Measurements from ENCODE around the gene ZNF438.

ZNF438 gene

DNA sequence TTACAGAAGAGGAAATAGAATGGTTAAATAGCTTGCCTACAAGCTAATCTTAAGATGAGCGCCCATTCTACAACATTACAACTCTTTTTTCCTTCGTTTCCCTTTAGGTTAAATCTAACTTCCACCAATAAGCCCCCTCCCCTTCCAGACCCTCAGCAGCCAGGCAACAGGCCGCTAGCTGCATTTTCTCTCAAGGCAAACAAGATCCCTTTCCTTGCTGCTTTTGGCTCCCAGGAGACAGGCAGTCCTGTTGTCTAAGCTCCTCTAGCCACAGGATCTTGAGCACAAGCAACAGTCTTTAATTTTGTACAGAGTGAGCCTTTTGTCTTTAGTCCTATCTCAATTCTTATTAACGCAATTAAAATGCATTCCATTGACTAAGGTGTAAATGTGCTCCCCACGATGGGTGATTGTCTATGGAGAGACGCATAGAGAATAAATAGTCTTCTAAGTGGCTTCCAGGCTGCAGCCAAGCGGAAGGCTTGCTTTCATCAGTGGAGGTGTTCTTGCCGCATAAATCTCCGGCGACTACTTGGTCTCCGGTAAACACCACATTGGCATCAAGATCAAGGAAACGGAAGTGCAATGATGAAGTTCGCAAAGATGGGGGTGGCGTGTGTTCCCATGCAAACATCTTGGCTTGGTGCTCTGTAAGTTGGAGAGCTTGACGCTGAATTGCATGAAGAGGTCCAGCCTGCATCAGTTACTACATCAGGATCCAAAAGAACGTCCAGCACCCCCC lies 220.2 kb downstream of the ZNF438 start:
- Histone ChIP-seq H3K9ac (ENCODE audit: low read length) (peak overlapping the region; percentile 72), H3K79me1 (replicated peaks; ENCODE audit: low read length, poor library complexity, severe bottlenecking) (no peaks in the 10 kb centered on the region), H4K8ac (ENCODE audit: low read length) (no peak overlapping the region), H3K4me1 (ENCODE audit: control insufficient read depth, insufficient read depth, low read depth, low read length) (peaks cover 17% of the 10 kb centered on the region), H2AFZ (ENCODE audit: low read depth, low read length) (no peak overlapping the region), H2AK5ac (ENCODE audit: low read length, severe bottlenecking) (no peak overlapping the region), H3K4me3 (ENCODE audit: insufficient read depth in 1 of 2, low read depth in 1 of 2, low read length in 2 of 2) (peak overlapping the region in 1 of 2 experiments; percentile 57), H3K4ac (ENCODE audit: low read depth in 1 of 2, low read length in 2 of 2) (peak overlapping the region in 1 of 2 experiments; percentile 78), H3K4me2 (ENCODE audit: low read length, poor library complexity, severe bottlenecking) (no peak overlapping the region), H3K14ac (ENCODE audit: low read length in 2 of 2) (no peak overlapping the region), H3K27me3 (ENCODE audit: control insufficient read depth in 1 of 2, insufficient read depth in 1 of 2, low read length in 2 of 2) (no peaks in the 10 kb centered on the region), H3K9me3 (ENCODE audit: control insufficient read depth, low read length) (no peaks in the 10 kb centered on the region), H3K18ac (ENCODE audit: low read depth in 1 of 2, low read length in 2 of 2) (peak overlapping the region in 1 of 2 experiments; percentile 64), H4K91ac (ENCODE audit: low read length) (no peak overlapping the region), H2BK15ac (ENCODE audit: low read depth, poor library complexity, severe bottlenecking) (no peak overlapping the region), H3K23ac (ENCODE audit: low read length in 2 of 2) (no peak overlapping the region), H3K36me3 (ENCODE audit: control insufficient read depth in 1 of 2, insufficient read depth in 2 of 2, low read depth in 1 of 2, low read length in 2 of 2) (no peaks in the 10 kb centered on the region), H2BK120ac (ENCODE audit: low read depth, low read length) (no peak overlapping the region), H3K27ac (ENCODE audit: low read length, poor library complexity, severe bottlenecking) (no peak overlapping the region), H2BK5ac (ENCODE audit: low read depth, low read length, poor library complexity, severe bottlenecking) (no peak overlapping the region), H2BK12ac (ENCODE audit: low read length in 2 of 2) (peak overlapping the region in 1 of 2 experiments; percentile 96)
- DNase-seq = no peak
- 82% methylated on average over 16 of the region's 16 CpGs for WGBS

DNA sequence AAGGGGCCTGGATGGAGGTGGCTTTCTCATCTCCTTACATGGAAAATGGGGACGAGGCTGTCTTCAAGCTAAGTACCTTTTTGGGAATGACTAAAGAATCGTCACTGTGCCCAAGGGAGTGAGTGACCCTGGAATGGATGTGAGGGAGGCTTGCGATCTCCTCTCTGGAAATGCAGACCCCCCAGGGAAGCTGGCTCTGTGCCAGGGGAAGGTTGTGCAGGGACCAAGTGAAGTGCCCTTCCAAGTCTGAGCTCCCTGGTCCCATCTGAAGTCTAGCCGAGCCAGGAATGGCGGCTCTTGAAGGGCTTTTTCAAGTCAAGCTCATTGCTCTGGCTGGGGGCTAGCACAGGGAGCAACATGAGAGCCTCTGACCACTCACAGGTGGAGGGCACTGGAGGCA lies 221.2 kb downstream of the ZNF438 start:
- Histone ChIP-seq H3K4me3 (ENCODE audit: insufficient read depth in 1 of 2, low read depth in 1 of 2, low read length in 2 of 2) (no peak overlapping the region), H4K8ac (ENCODE audit: low read length) (no peak overlapping the region), H2BK5ac (ENCODE audit: low read depth, low read length, poor library complexity, severe bottlenecking) (no peak overlapping the region), H3K27ac (ENCODE audit: low read length, poor library complexity, severe bottlenecking) (no peak overlapping the region), H3K79me1 (replicated peaks; ENCODE audit: low read length, poor library complexity, severe bottlenecking) (no peaks in the 10 kb centered on the region), H3K9me3 (ENCODE audit: control insufficient read depth, low read length) (no peaks in the 10 kb centered on the region), H2BK15ac (ENCODE audit: low read depth, poor library complexity, severe bottlenecking) (no peak overlapping the region), H3K36me3 (ENCODE audit: control insufficient read depth in 1 of 2, insufficient read depth in 2 of 2, low read depth in 1 of 2, low read length in 2 of 2) (no peaks in the 10 kb centered on the region), H3K18ac (ENCODE audit: low read depth in 1 of 2, low read length in 2 of 2) (no peak overlapping the region), H3K4ac (ENCODE audit: low read depth in 1 of 2, low read length in 2 of 2) (no peak overlapping the region), H3K4me2 (ENCODE audit: low read length, poor library complexity, severe bottlenecking) (no peak overlapping the region), H2AK5ac (ENCODE audit: low read length, severe bottlenecking) (no peak overlapping the region), H3K14ac (ENCODE audit: low read length in 2 of 2) (no peak overlapping the region), H2AFZ (ENCODE audit: low read depth, low read length) (no peak overlapping the region), H3K4me1 (ENCODE audit: control insufficient read depth, insufficient read depth, low read depth, low read length) (peaks cover 15% of the 10 kb centered on the region), H2BK120ac (ENCODE audit: low read depth, low read length) (no peak overlapping the region), H4K91ac (ENCODE audit: low read length) (no peak overlapping the region), H3K9ac (ENCODE audit: low read length) (no peak overlapping the region), H3K23ac (ENCODE audit: low read length in 2 of 2) (no peak overlapping the region), H2BK12ac (ENCODE audit: low read length in 2 of 2) (no peak overlapping the region), H3K27me3 (ENCODE audit: control insufficient read depth in 1 of 2, insufficient read depth in 1 of 2, low read length in 2 of 2) (no peaks in the 10 kb centered on the region)
- 97% methylated on average over 5 of the region's 5 CpGs for WGBS
- no peak for DNase-seq

DNA sequence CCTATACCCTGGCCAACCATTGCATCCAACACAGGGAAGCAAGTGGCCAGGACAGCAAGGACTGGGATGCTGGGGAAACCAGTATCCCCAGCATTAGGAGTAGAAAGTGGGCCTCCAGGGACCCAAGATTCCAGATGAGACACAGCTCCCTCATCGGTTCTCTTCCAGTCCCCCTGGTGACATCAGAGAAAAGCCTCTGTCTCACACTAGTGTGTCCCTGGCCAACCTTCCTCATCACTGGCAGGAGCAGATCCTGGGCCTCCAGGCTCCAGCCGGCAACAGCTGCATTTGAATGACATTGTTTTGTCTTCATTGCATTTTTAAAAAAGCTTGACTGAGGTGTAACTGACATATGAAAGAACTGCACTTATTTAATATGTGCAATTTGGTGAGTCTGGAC lies 224.8 kb downstream of the ZNF438 start:
- H3K18ac ChIP-seq (ENCODE audit: low read depth in 1 of 2, low read length in 2 of 2) = no peak overlapping the region

DNA sequence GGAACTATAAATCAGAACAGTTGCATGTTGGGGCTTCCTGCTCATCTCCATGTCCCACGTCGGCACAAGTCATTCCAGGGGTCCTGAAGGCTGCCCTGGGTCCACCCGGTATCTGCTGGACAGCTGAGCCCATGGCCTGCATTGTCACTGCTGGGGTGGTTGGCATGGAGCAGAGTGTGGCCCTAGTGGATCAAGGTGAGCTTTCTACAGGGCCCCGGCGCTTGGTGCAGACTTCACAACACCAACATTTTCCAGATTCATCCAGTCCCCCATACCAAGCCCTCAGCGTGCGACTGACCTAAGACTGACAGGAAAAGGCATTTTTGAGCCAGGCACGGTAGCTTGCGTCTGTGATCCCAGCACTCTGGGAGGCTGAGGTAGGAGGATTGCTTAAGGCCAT lies 226.6 kb downstream of the ZNF438 start:
- no peak overlapping the region for H2AK5ac ChIP-seq (ENCODE audit: low read length, severe bottlenecking)
- H3K23ac ChIP-seq (ENCODE audit: low read length in 2 of 2) = no peak overlapping the region
- H4K8ac ChIP-seq (ENCODE audit: low read length) = no peak overlapping the region
- H3K18ac ChIP-seq (ENCODE audit: low read depth in 1 of 2, low read length in 2 of 2) = no peak overlapping the region
- no peak overlapping the region for H2AFZ ChIP-seq (ENCODE audit: low read depth, low read length)
- no peak overlapping the region for H2BK12ac ChIP-seq (ENCODE audit: low read length in 2 of 2)
- H3K4me3 ChIP-seq (ENCODE audit: insufficient read depth in 1 of 2, low read depth in 1 of 2, low read length in 2 of 2) = no peak overlapping the region
- no peaks in the 10 kb centered on the region for H3K4me1 ChIP-seq (ENCODE audit: control insufficient read depth, insufficient read depth, low read depth, low read length)
- WGBS = 88% methylated on average over 4 of the region's 9 CpGs
- no peak overlapping the region for H3K4ac ChIP-seq (ENCODE audit: low read depth in 1 of 2, low read length in 2 of 2)
- H3K9ac ChIP-seq (ENCODE audit: low read length) = peak overlapping the region; percentile 54
- no peak overlapping the region for H2BK120ac ChIP-seq (ENCODE audit: low read depth, low read length)
- no peak overlapping the region for H3K4me2 ChIP-seq (ENCODE audit: low read length, poor library complexity, severe bottlenecking)
- no peaks in the 10 kb centered on the region for H3K36me3 ChIP-seq (ENCODE audit: control insufficient read depth in 1 of 2, insufficient read depth in 2 of 2, low read depth in 1 of 2, low read length in 2 of 2)
- no peaks in the 10 kb centered on the region for H3K79me1 ChIP-seq (replicated peaks; ENCODE audit: low read length, poor library complexity, severe bottlenecking)
- no peak overlapping the region for H2BK15ac ChIP-seq (ENCODE audit: low read depth, poor library complexity, severe bottlenecking)
- H3K27me3 ChIP-seq (ENCODE audit: control insufficient read depth in 1 of 2, insufficient read depth in 1 of 2, low read length in 2 of 2) = no peaks in the 10 kb centered on the region
- H2BK5ac ChIP-seq (ENCODE audit: low read depth, low read length, poor library complexity, severe bottlenecking) = no peak overlapping the region
- H3K27ac ChIP-seq (ENCODE audit: low read length, poor library complexity, severe bottlenecking) = no peak overlapping the region
- no peak overlapping the region for H4K91ac ChIP-seq (ENCODE audit: low read length)
- no peaks in the 10 kb centered on the region for H3K9me3 ChIP-seq (ENCODE audit: control insufficient read depth, low read length)
- no peak for DNase-seq
- no peak overlapping the region for H3K14ac ChIP-seq (ENCODE audit: low read length in 2 of 2)

More for the DNA sequence above, 224.8 kb downstream of the ZNF438 start:
- 77% methylated on average over 1 of the region's 2 CpGs for WGBS
- Histone ChIP-seq H3K79me1 (replicated peaks; ENCODE audit: low read length, poor library complexity, severe bottlenecking) (no peaks in the 10 kb centered on the region), H2BK15ac (ENCODE audit: low read depth, poor library complexity, severe bottlenecking) (no peak overlapping the region), H3K4me2 (ENCODE audit: low read length, poor library complexity, severe bottlenecking) (no peak overlapping the region), H3K23ac (ENCODE audit: low read length in 2 of 2) (no peak overlapping the region), H3K4me3 (ENCODE audit: insufficient read depth in 1 of 2, low read depth in 1 of 2, low read length in 2 of 2) (no peak overlapping the region), H3K27me3 (ENCODE audit: control insufficient read depth in 1 of 2, insufficient read depth in 1 of 2, low read length in 2 of 2) (no peaks in the 10 kb centered on the region), H4K91ac (ENCODE audit: low read length) (no peak overlapping the region), H2BK12ac (ENCODE audit: low read length in 2 of 2) (no peak overlapping the region), H2BK5ac (ENCODE audit: low read depth, low read length, poor library complexity, severe bottlenecking) (no peak overlapping the region), H2BK120ac (ENCODE audit: low read depth, low read length) (no peak overlapping the region), H2AK5ac (ENCODE audit: low read length, severe bottlenecking) (no peak overlapping the region), H3K27ac (ENCODE audit: low read length, poor library complexity, severe bottlenecking) (no peak overlapping the region), H3K4me1 (ENCODE audit: control insufficient read depth, insufficient read depth, low read depth, low read length) (peaks cover 3% of the 10 kb centered on the region), H3K4ac (ENCODE audit: low read depth in 1 of 2, low read length in 2 of 2) (no peak overlapping the region), H3K36me3 (ENCODE audit: control insufficient read depth in 1 of 2, insufficient read depth in 2 of 2, low read depth in 1 of 2, low read length in 2 of 2) (no peaks in the 10 kb centered on the region), H3K9me3 (ENCODE audit: control insufficient read depth, low read length) (no peaks in the 10 kb centered on the region), H3K9ac (ENCODE audit: low read length) (no peak overlapping the region), H3K14ac (ENCODE audit: low read length in 2 of 2) (no peak overlapping the region), H4K8ac (ENCODE audit: low read length) (no peak overlapping the region), H2AFZ (ENCODE audit: low read depth, low read length) (no peak overlapping the region)
- DNase-seq = no peak

All from mesenchymal stem cell (in vitro differentiated cells and primary cell).